Measurements from ENCODE around the gene GPX3.

- TF ChIP-seq, protein P1, sequence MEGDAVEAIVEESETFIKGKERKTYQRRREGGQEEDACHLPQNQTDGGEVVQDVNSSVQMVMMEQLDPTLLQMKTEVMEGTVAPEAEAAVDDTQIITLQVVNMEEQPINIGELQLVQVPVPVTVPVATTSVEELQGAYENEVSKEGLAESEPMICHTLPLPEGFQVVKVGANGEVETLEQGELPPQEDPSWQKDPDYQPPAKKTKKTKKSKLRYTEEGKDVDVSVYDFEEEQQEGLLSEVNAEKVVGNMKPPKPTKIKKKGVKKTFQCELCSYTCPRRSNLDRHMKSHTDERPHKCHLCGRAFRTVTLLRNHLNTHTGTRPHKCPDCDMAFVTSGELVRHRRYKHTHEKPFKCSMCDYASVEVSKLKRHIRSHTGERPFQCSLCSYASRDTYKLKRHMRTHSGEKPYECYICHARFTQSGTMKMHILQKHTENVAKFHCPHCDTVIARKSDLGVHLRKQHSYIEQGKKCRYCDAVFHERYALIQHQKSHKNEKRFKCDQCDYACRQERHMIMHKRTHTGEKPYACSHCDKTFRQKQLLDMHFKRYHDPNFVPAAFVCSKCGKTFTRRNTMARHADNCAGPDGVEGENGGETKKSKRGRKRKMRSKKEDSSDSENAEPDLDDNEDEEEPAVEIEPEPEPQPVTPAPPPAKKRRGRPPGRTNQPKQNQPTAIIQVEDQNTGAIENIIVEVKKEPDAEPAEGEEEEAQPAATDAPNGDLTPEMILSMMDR (IDR thresholded peaks at IDR 0.05): no peak
- no peak for TF ChIP-seq POLR2A (IDR thresholded peaks at IDR 0.05)
These were observed 42.2 kb downstream of the GPX3 start for GRCh38 chr5:151062405-151063141.

Data from thyroid gland (tissue), 4 donors.